HK-2 (cell line): ENCODE results near the gene CMTM3.
"Not testable (repeated sequence)": the region's sequence is repeated elsewhere in the genome, so short reads cannot be mapped to it uniquely, and the experiment has no call there.

Source experiments
- DNase-seq: peaks from one replicate; pipeline ENCODE4 v3.0.0-alpha.2; 2018; ENCODE audit not compliant: unreplicated experiment

CMTM3 gene

DNA sequence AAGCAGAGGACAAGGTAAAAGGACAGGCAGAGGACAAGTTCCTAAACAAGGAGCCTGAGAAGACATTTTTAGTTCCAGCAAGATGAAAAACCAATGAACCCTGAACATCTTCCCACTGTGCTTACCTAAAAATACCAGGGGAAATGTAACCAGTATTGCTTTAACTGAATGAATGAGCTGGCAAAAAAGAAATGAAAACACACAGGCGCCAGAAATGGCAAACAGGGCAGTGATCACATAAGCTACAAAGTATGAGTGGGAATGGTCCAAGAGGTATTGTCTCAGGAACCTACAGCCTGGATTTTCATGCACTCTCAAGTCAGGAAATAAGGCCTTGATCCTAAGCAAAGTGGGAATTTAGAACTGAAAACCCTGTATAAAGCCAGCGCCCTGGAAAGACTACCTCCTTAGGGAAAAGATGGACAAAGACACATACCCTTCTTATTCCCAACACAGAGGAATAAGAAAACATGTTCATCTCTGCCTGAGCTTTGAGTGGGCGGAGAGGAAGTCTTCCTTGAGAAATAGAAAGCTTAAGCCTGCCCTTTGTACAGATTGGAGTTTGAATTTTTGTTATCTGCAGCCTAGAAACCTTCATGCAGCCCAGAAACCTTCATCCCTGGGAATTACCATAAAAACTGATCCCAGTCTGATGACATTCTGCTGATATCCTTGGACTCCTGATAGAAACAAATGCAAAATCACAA lies 23.1 kb upstream of the CMTM3 start:
- no peak for DNase-seq

DNA sequence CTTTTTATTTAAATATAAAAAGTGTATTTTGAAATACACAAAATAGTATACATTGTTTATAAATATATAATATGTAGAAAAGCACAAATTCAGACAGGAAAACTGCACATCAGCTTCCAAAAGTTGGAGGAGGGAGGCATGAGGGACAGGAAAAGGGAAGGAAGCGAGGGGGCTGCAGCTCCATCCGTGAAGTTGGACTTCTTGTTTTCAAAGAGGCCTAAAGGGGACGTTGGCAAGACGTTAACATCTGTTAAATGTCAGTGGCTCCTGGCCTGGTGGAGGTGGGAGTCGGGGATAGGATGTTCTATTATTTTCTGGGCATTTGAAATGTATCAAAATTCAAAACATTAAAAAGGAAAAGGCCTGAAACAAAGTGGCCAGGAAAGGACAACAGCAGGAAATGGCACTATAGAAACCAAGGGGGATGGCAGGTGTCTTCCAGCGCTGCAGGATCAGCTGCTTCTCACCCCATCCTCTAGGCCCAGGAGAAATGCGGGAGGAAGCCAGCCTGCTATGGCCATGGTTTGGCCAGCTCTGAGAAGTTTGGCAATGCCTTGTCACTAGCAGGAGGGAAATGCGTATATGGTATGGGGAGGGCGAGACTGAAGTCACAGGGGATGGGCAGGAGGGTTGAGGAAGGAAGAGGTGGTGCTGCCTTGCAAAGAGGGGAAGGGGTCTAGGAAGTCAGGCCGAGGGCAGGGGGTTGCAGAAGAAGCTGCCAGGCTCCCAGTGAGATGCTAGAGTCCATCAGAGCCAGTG lies 18.8 kb upstream of the CMTM3 start:
- DNase-seq: no peak

DNA sequence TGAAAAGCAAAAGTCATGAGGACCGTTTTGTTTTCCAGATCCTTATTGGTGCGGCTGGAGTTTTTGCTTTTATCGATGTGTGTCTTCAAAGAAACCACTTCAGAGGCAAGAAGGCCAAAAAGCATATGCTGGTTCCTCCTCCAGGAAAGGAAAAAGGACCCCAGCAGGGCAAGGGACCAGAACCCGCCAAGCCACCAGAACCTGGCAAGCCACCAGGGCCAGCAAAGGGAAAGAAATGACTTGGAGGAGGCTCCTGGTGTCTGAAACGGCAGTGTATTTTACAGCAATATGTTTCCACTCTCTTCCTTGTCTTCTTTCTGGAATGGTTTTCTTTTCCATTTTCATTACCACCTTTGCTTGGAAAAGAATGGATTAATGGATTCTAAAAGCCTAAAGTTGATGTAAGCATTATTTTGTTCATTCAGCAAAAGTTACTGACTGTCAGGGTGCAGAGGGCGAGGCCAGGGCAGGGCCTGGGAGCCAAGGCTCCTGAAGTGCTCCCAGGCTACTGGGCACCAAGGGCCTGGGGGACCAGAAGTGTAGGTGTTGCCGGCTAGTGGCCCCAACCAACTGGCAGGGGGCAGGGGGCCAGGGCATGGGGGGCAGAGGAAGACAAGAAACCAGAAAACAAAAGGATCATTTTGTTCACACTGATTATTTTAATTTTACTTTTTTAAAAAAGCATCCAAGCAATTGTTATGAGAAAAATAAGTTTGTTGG lies 16.5 kb upstream of the CMTM3 start:
- no peak for DNase-seq

DNA sequence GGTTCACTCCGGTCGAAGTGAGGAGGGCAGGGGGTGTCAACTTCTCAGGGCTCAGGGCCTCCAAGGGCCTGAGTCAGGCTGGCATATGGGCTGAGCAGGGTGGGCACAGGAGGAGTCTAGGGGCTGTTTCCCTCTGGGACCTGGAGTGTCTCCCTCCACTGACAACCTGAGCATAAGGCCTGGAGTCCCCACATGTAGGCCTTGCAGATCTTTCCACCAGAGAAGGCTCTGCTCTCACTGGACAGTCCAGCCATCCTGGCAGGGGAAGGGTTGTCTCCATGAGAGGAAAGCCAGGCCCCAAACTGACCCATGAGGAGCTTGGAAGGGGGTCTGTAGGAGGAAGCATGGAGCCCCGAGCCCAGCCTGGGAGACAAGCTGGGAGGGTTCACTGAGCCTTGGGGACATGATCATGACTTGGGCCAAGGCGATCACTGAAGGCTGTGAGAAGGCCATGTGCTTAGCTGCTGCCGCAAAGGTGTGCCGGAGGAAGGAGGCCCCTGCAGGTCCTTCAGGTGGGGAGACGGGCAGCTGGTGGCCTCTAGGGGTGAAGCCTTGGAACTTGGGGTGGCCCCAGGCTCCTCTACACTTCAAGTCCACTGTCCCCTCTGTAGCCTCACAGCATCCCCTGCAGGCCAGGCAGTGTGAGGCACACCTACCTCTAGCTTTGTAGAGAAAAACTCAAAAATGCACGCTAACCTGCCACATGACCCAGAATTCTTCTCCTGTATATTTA lies 15.4 kb upstream of the CMTM3 start:
- no peak for DNase-seq

DNA sequence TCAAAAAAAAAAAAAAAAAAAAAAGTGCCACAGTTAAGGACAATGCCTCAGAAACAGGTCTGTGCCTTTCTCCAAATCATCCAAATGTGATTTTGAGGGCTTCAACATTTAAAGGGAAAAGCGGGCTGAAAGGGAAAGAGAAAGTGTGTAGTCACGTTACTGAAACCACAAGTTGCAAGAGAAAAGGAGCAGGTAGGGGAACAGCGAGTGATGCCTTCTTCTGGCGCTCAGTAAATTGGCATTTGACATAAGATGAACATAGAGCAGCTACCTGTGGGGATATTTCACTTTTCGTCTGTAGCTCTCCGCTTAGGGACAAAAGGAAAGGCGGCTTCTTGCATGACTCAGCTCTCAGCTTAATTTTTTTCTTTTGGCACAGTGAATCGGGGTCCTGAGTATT lies 14.2 kb upstream of the CMTM3 start:
- no peak for DNase-seq

DNA sequence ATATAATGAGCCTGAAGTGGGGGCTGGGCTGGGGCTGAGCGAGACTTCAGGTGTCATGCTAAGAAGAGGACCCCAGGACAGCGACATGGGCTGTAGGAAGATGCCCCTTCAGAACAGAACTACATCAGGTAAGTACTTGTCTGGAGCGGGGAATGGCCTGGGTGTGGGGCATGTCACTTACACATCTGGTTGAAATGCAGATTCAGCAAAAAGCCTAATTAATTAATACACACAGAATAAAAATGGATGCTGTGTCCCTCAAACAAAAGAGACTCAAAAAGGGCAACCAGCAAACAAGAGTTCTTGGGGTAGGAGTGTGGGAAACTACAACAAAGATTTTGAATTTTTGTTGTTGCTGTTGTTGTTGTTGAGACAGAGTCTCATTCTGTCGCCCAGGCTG lies 13.5 kb upstream of the CMTM3 start:
- no peak for DNase-seq

DNA sequence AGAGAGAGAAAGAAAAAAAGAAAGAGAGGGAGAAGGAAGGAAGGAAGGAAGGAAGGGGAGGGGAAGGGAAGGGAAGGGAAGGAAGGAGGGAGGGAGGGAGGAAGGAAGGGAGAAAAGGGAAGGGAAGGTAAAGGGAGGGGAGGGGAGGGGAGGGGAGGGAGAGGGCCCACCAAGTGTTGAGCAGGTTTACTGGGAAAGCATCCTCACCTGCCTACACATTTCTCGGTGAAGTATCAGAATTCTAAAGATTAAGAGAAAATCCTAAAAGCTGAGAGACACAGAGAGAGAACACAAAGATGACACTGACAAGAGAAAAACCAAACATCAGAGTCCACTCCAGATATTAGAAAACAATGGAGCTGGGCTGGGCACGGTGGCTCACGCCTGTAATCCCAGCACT lies 12.3 kb upstream of the CMTM3 start:
- no peak for DNase-seq

DNA sequence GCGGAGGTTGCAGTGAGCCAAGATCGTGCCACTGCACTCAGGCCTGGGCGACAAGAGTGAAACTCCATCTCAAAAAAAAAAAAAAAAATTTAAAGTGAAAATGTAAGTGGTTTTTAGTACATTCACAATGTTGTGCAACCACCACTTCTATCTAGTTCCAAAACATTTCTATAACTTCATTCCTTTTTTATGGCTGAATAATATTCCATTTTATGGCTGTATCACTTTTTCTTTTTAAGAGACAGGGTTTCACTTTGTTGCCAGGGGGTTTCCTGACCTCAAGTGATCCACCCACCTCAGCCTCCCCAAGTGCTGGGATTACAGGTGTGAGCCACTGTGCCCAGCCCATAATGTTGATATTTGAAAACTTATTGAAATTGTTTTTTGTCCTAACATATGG lies 11.7 kb upstream of the CMTM3 start:
- DNase-seq: no peak

DNA sequence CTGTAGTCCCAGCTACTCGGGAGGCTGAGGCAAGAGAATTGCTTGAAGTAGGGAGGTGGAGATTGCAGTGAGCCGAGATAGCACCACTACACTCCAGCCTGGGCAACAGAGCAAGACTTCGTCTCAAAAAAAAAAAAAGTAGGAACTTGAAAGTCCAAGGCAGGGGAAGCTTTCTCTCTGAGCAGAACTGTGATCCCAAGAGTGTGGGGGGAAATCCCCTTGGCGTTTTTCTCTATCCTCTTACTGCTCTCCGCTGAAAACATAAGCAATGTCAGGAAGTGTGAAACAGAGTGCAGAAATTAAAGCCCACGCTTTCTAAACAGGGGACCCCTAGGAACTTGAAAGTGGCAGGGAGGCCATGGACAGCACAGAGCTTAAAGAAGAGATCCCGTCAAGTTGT lies 9.8 kb upstream of the CMTM3 start:
- DNase-seq: no peak

DNA sequence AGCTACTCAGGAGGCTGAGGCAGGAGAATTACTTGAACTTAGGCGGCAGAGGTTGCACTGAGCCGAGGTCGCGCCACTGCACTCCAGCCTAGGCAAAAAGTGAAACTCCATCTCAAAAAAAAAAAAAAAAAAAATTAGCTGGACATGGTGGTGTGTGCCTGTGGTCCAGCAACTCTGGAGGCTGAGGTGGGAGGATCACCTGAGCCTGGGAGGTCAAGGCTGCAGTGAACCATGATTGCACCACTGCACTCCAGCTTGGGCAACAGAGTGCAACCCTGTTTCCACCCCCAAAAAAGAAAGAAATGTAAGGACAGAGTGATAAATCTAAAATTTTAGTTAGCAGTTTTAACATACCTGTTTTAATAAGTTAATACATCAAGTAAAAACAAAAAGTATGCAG lies 7.9 kb upstream of the CMTM3 start:
- not testable (repeated sequence) for DNase-seq

DNA sequence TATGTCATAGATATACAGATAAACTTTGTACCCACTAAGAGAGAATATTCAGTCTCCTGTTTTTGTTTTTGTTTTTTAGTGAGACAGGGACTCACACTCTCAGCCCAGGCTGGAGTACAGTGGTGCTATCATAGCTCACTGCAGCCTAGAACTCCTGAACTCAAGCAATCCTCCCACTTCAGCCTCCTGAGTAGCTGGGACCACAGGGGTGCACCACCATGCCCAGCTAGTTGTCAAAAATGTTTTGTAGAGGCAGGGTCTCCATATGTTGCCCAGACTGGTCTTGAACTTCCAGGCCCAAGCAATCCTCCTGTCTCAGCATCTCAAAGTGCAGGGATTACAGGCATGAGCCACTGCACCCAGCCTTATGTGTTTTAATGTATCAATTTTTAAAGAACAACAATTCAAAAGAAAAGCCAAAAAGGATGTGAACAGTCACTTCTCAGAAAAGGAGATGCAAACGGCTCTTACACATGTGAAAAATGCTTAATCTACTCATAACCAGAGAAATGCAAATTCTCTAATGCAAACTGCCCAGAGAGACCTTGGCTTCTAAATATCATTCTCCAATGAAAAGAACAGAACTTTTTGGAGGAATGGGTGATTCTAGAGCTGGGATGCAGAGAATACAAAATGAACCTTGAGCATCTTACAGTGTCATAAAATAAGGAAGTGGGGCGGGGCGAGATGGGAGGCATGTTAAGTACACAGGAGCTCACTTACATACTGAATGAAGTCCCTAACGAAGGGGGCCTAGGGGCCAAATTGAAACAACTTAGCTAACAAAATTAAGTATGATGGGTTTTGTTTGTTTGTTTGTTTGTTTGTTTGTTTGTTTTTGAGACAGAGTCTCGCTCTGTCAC lies 7.3 kb upstream of the CMTM3 start:
- DNase-seq: no peak

DNA sequence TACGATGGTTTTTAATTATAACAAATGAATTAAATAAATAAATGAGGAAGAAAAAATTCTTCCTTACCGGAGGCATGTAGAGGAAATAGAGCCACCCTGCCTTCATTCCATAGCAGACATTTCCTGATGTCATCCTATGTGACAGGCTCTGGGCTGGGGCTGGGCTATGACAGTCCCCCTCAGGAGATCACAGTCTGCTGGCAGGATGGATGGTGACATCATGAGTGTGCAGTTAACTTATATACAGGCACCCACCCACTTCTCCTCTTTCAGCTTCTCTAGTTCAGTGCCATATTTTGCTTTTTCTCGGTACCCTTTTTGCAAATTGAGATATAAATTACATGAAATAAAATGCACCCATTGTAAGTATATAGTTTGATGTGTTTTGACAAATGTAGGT lies 6.4 kb upstream of the CMTM3 start:
- no peak for DNase-seq

DNA sequence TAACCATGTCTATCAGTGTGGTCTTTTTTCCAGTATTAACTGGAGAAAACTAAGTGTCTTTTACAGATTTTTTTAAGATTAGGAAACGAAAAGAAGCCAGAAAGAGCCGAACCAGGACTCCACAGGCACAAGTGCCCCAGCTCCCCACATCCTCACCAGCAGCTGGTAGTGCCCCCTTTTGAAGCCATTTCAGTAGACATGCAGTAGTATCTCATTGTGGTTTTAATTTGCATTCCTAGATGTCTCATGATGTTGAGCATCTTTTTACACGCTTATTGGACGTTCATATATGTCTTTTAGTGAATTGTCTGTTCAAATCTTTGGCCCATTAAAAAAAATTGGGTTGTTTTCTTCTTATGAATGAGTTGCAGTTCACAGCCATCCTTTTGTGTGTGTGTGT lies 4.8 kb upstream of the CMTM3 start:
- DNase-seq: no peak

DNA sequence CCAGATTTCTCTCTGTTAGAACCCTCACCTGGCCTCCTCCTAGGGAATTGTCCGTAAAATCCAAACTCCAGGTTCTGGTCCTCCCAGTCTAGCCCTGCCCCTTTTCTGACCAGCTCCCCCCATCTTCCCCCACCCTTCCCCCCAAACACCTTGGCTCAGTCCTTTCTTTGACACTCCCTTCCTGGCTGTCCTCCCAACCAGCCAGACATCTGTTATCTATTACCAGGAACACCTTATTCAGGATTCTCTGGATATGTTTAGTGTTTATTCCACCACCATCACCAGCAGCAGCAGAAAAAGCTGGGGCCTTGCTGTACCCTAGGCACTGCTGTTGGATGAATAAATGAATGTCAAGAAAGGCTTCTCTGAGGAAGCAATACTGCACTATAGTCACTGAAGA lies 4.0 kb upstream of the CMTM3 start:
- no peak for DNase-seq

DNA sequence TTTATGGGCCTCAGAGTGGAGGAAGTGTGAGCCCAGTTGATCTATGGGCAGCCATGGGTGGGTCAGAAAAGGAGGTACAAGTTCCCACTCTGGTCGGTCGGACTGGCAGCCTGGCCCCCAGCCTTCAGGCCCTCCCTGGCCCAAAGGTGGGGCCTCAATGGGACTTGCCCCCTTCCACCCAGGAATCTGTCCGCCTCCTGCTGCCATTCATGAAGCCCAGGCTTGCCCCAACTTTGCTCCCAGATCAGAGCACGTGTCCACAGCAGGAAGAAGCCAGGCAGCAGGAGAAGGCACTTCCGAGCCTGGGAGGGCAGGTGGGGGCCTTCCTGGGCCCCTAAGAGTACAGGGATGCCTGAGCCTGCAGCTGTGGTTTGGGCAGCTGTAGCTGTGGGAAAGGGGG lies 3.0 kb upstream of the CMTM3 start:
- no peak for DNase-seq

DNA sequence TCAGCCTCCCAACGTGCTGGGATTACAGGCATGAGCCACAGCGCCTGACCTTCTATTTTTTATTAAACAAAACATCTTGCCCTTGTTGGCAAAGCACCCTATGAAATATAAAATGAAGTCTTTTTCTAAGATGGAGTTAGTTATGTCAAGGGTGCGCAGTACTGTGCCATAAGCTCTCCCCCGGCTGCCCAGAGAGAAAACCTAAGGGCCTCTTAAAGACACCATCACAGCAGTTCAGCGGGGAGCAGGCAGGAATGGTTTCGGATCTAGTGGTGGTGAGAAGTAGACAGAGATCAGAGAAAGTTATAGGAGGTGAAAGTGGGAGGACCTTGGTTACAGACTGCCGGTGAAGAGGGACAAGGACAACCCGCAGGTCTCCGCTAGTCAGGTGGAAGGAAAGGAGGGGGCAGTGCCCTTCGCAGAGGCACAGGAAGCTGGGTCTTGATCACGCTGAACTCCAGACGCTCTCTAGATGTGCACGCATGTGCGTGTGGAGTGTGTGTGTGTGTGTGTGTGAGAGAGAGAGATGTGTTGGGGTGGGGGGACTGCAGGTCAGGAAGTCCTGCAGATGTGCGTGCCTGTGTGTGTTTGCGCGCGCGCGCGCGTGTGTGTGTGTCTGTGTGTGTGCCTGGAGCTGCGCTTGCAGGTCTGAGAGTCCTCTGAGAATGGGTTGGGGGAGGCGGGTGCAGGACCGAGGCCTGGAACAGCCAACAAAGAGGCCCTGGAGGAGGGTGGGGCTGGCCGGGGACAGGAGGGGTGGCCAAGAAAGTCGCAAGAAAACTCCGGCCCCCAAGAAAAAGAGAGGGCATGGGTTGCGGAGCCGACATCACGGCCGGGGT lies 748 bp upstream of the CMTM3 start:
- no peak for DNase-seq

DNA sequence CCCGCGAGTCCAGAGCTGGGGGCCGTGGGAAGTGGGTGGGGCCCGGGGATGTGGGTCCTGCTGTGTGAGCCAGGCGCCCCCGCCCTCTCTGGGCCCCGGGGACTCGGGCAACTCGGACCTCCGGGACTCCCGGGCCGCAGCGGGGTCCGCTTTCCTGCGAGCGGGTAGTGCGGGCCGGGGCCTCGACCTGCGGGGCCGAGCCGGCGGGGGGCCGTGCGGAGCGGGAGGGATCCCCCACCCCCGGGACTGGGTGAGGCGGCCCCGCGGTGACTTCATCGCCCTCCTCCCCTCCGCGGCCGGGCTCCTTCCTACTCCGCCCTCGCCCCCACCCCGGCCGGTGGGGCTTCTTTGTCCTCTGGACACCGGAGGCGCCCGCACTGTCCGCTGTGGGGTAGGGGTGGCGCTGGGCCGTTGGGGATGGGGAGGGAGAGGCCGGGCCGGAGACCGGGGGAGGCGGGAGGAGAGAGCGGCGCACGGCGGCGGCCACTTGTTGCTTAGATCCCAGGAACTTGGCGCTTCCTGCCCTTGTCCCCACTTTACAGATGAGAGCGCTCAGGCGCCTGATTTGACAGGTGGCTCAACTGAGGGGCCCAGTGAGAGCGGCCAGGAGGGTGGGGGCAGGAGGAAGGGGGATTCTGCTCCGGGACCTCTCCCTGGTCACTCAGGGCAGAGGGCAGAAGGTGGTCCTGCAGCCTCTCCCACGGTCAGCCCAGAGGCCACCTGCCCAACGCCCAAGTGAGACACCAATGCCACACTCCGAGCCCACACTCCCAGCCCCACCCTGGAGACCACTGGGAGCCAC lies 874 bp downstream of the CMTM3 start:
- DNase-seq: peak; percentile 76

DNA sequence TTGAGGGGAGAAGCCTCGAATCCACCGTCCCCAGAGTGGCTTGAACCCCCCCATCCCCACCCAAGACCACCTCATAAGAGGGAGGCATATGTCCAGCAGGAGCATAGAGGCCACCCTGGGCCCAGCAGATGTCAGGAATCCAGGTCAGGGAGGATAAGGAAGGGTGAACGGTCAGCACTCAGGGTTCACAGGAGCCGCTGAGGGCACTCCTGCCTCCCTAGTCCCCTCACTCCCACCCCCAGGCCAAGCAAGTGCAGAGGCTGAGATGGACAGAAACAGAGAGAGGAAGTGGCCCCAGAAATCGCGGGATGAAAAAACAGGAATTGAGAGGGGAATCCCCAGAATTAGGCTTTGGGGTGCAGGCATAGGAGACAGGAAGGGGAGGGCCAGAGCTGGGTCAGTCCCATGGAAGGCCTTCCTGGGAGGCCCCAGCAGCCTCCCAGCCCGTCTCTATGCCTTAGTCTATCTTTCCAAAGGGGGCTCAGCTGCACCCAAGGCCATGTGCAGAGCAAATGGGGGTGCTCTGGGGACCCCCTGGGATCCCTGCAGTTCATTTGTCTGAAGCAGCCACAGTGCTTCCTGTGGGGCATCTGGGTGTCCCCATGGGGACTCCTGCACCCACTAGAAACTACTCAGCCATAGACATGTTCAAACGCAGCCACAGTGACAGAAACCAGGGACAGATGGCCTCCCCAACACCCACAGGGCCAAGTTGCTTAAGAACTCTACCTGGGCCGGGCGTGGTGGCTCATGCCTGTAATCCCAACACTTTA lies 1.7 kb downstream of the CMTM3 start:
- no peak for DNase-seq
